Right renal cortex interstitium (tissue), 3 donors: ENCODE measurements around the gene RALGDS. TPM values are rescaled to one million over a fixed set of nuclear protein-coding genes. Genes with fewer than 3 reads are reported as not detected.

Experiments used
- DNase-seq, 3 donors: peaks; one replicate each; pipeline ENCODE4 v3.0.0-alpha.2; 2013; ENCODE audit warnings: low read depth in 3 of 3, low spot score in 2 of 3
- polyA plus RNA-seq, 3 donors: library from polyadenylated mRNA; unstranded; fragments of 120-200 nt; gene quantifications; one replicate each; pipeline ENCODE4 v1.2.1, GENCODE V29; 2013; ENCODE audit not compliant: insufficient read length in 3 of 3

RALGDS gene
- polyA plus RNA-seq, 3 donors: 32.3 to 32.7 (median 32.5) TPM

DNA sequence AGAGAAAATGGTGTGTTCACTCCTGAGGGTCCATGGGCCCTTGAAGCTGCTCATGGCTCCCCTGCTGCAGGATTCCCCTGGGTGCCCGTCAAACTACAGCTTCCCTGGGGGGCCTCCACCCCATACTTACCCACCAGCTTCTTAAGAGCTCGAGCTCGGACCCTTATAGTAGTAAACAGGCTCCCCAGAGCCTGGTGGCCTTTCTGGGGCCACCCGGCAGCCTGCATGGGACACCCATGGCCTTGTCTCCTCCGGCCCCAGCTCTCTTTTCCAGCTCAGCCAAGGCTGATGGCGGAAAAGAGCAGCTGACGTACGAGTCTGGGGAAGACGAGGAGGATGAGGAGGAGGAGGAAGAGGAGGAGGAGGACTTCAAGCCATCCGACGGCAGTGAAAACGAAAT lies 63.5 kb downstream of the RALGDS start:
- DNase-seq: no peak

DNA sequence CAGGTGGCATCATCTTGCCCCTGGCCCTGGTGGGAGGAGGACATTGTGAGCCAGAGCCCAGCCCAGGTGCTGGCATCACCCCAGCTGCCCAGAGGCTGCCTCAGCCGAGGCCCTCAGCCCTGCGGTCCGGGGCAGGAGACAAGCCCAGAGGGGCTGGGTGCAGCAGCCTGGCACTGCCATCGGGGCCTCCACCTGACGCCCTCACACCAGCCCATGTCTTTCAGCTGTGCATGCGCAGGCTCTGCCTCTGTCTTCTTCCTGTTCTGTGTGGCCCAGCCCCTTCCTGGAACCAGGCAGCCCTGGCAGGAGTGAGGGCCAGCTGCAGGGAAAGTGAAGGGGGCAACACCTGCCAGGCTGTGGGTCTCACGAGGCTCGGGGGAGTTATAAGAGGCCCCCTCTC lies 64.0 kb downstream of the RALGDS start:
- no peak for DNase-seq

DNA sequence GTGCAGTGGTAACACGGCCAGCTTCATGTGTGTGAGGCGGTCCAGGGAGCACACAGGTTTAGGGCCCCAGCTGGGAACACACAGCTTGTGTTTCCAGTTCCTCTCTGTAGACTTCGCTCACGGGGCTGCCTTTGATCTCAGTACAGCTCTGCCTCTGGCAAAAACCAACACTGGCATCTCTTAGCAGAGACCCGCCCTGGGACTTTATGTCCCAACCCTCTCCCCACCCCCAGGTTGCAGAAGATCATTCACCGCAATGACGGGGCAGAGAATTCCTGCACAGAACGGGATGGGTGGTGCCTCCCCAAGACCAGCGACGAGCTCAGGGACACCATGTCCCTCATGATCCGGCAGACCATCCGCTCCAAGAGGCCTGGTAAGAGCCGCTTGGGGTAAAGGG lies 64.5 kb downstream of the RALGDS start:
- no peak for DNase-seq

DNA sequence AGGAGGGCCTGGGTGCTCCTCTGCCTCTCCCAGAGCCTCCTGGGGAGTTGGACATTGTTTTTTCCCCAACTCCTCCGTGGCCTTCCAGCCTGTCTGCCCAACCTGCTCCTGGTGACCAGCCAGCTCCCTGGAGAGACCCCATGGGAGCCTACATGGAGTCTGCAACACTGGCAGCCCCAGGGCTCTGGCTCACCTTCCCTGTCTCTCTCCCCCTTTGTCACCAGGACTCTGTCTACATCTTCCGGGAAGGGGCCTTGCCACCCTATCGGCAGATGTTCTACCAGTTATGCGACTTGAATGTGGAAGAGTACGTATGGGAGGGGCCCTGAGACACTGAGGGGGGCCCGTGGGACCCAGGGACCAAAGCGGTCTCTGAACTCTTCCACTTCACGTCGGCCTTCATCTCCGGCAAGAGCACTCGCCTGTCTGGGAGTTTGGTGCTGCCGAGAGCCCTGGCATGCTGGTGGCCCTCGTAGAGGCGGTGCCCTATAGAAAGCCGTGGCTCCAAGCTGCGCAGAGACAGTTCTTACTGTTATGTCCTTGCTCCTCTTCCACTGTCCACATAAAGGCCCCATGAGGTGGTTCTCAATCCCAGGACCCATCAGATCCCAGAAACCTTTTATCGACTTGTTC lies 65.1 kb downstream of the RALGDS start:
- no peak for DNase-seq

DNA sequence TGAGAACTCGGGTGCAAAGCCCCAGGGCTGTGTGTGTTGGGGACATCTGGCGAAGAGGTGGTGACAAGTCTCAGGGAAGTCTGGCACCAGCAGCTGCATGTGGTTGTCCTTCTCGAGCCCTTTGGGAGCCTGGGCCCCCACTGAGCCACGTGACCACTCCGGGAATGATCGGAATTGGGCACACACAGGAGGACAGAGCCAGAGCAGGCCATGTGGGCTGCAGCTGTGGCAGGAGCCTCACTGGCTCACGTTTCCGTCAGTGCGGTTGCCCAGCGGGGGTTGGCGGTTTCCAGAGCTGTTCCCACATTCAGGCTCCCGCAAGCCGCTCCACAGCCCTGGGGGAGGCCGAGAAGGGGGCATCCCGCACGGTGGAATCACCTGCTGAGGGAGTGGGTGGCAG lies 66.1 kb downstream of the RALGDS start:
- DNase-seq: no peak

DNA sequence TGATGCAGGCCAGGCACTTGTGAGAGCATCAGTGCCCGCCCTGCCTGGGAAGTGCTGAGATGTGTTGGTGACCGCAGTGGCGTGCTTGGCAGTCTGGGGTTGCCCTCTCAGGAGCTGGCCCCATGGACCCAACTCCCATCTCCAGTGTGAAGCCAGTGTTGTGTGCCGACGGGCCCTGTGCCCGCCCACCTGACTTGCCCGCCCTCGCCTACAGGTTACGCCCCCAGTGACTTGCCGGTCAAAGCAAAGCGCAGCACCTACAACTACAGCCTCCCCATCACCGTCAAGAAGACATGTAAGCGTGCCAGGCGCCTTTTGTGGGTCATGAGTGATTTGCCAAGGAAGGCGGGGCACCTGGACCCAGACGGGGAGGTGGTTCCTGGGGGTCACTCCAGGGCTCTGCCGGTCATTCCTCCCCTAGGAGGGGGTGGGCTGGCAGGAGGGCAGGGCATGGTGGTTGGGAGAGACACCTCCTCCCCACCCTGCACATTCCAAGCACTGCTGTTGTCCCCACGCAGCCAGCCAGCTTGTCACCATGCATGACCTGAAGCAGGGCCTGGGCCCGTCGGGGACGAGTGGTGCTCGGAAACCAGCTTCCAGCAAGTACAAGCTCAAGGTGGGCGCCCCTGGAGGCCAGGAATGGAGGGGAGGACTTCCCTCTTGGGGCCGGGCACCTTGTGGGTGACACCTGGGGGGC lies 66.7 kb downstream of the RALGDS start:
- DNase-seq: no peak

DNA sequence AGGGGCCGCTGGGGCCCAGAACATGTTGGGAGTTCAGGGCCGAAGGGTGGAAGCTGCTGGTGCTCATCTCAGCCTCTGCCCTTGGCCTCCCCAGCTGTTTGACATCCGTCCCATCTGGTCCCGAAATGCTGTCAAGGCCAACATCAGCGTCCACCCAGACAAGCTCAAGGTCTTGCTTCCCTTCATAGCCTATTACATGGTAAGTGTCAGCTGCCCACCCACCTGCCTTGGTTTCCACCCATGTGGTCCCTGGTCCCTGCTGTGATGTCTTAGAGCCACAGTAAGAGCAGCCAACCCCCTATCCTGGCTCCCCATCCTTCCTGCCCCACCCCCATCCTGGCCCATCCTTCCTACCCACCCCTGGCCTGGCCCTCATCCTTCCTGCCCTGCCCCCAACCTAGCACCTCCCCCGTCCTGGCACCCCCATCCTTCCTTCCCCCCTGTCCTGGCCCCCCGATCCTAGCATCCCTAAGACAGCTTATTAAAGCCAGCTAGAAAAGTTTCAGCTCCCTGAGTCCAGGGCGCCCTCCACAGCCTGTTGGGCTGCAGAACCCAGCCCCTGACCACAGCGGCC lies 69.0 kb downstream of the RALGDS start:
- no peak for DNase-seq

DNA sequence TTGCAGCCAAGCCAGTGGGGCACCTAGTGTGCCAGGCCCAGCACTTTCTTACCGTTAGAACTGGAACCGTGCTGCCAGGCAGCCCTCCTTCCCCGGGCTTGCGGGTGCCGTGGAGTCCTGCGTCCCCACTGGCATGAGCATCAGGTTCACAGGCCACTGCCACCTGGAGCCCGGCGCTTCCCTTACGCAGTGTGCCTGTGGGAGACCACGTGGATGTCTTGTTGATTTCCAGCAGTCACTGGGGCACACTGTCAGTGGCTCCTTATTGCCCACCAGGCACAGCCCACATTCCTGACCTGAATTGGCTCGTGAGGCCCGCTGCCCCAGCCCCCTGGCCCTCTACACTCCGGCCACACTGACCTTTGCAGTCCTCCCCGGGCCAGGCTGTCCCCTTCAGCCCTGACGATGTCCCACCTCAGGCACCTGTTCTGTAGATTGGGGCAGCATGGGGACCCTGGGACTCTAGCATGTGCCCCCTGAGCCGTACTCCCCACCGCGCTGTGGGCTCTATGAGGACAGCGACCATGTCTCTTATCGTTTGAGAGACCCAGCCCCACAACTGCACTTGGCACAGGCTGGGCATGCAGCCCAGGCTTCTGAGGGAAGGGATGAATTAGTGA lies 69.6 kb downstream of the RALGDS start:
- DNase-seq: no peak

DNA sequence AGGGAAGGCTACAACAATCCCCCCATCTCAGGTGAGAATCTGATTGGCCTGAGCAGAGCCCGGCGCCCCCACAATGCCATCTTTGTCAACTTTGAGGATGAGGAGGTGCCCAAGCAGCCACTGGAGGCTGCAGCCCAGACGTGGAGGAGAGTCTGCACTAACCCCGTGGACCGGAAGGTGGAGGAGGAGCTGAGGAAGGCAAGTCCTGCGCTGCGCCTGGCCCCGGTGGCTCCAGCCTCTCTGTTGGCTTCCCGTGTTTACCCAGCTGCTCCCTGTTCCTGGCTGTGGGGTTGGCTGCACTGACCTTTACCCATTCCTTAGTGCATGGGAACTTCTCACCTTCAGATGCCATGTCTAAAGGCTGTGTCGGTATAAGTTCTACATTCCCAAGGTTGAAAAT lies 70.3 kb downstream of the RALGDS start:
- no peak for DNase-seq

DNA sequence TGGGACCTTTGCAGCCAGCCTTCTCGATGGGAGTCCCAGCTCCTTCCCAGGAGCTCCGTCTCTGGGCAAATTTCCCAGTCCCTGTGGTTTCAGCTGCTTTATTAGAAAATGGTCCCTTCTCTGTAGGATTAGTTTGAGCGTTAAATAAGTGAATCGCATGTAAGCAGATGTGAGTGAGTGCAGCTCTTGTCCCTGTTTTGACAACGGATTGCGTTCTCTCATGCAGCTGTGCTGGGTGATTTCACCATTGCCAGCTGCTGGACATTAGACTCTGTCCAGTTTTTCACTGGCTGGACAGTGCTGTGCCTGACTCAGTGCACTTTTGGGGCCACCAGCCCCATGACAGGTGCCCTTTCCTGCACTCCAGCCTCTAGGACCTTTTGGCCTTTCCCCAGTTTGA lies 70.9 kb downstream of the RALGDS start:
- DNase-seq: no peak

DNA sequence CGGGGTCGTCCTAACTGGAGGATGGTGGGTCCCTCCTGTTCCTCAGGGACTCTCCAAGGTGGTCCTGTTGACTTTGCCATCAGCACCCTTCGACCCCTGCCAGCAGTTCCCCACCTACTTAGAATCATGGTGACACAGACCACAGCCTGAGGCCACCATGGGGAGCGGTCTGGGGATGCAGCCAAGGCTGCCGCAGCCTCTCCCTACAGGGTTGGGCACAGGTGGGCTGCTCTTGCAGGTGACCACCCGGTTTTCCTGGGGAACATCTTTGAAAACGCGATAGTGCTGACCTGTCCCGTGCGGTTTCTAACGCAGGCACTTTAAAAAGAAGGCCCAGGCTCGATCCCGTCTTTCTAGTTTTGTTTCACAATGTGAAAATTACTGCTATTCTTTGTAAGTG lies 72.0 kb downstream of the RALGDS start:
- no peak for DNase-seq

DNA sequence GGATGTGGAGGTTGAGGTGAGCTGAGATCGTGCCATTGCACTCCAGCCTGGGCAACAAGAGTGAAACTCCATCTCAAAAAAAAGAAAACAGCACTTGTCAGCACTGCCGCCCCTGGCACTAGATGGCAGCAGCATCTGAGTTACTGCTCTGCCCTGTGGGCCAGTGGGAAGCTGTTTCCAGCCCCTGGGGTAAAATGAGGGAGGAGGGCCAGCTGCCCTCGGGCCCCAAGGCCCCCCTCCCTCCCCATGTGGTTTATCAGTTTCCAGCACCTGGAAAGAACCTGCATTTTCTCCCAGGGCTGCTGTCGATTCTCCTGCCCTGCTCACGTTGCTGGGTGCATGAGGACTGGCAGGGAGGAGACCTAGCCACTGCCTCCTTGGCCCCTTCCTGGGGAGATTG lies 72.4 kb downstream of the RALGDS start:
- no peak for DNase-seq

Other genes with a start within 250 kb of the RALGDS start
- gene AK8, start 243.0 kb downstream of the RALGDS start, polyA plus RNA-seq: 1 to 10 TPM; 3.2 to 3.8 (median 3.4) TPM
- gene SPACA9, start 242.3 kb downstream of the RALGDS start, polyA plus RNA-seq: 1 to 10 TPM; 8.4 to 9.3 (median 9.3) TPM
- 10 to 100 TPM; 36.5 to 40.5 (median 38.5) TPM for gene TSC1, start 176.6 kb downstream of the RALGDS start, polyA plus RNA-seq
- 1 to 10 TPM in 1 of 3 donors, under 1 TPM in 2; 0.72 to 1.3 (median 0.92) TPM for gene GFI1B, start 142.5 kb downstream of the RALGDS start, polyA plus RNA-seq
- 10 to 100 TPM; 62.3 to 64.2 (median 64.1) TPM for gene GTF3C5, start 90.2 kb downstream of the RALGDS start, polyA plus RNA-seq
- gene CEL, start 59.3 kb downstream of the RALGDS start, polyA plus RNA-seq: 1 to 10 TPM; 2.8 to 3.8 (median 3.2) TPM
- 1 to 10 TPM; 1.3 to 1.6 (median 1.6) TPM for gene GBGT1, start 42.7 kb upstream of the RALGDS start, polyA plus RNA-seq
- gene OBP2B, start 88.0 kb upstream of the RALGDS start, polyA plus RNA-seq: under 1 TPM in 1 of 3 donors, not detected in 2; 0.64 TPM
- gene ABO, start 154.0 kb upstream of the RALGDS start, polyA plus RNA-seq: 10 to 100 TPM in 2 of 3 donors, 1 to 10 TPM in 1; 6.8 to 19.5 (median 18.7) TPM
- 10 to 100 TPM; 23.4 to 27.3 (median 27.2) TPM for gene SURF6, start 214.9 kb upstream of the RALGDS start, polyA plus RNA-seq
- gene MED22, start 226.9 kb upstream of the RALGDS start, polyA plus RNA-seq: 10 to 100 TPM; 23.3 to 25.0 (median 24.5) TPM
- 1,000 to 10,000 TPM; 2,744 to 2,837 (median 2,799) TPM for gene RPL7A, start 227.0 kb upstream of the RALGDS start, polyA plus RNA-seq
- gene SURF1, start 235.2 kb upstream of the RALGDS start, polyA plus RNA-seq: 10 to 100 TPM; 36.6 to 47.0 (median 42.2) TPM
- gene SURF2, start 235.3 kb upstream of the RALGDS start, polyA plus RNA-seq: 10 to 100 TPM; 20.6 to 25.1 (median 23.0) TPM